Head of caudate nucleus (tissue), 42 donors: Measurements from ENCODE around the gene SKP1.
A peak's percentile ranks its signal among the peaks of the same experiment; 100 is the strongest.

Experiments
- DNase-seq, 42 donors: peaks; one replicate each; pipeline versions ENCODE4 v3.0.0 to v3.0.0-alpha.2; 2020 to 2021; ENCODE audit warnings: mixed read lengths in 7 of 42
- intact Hi-C: fragments of 100-400 bp; cut with DNase I; formaldehyde crosslinking; loops from one replicate; pipeline ENCODE4 v1.15.0; 2022

Gene SKP1

DNA sequence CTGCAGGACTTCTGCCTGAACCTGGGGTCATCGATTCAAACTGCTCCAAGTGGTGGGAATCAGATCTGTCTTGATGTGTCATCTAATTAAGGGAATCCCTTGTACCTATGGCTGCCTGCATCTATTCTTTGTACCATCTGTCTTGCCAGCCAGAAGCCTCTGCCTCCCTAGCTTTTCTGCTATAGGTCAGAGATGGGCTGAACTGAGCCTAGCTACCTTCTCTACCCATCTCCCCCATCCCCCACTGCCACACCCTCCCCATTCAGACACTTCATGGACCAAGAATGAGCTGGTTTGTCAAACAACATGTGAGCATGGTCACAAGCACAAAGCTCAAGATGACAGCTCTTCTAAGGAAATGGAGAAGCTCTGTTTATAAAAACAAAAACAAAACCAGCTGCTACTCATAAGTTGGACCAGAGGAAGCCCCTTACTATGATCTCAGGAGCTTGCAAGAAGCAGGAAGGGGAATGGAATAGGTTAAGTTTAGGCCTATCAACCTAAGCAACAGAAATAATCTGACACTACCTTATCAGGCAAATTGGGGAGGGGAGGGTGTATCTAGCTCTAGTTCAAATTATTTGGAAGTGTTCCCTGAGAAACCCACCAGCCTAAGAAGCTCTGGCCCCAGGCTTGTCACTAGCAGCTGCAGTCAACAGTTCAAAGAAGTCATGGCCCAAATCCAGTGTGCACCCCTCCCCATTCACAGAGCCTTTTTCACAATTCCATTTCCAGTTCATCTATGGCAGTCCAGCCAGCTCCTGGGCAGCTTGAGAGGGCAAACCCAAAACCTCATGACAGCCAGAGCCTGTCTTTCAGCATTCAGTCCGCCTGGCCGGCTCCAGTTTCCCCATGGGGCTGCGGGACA is 29.9 kb downstream of the SKP1 start:
- peak in 12 of 42 donors; percentile 11 to 65 (median 44) for DNase-seq
- intact Hi-C loops, result no loop called here

DNA sequence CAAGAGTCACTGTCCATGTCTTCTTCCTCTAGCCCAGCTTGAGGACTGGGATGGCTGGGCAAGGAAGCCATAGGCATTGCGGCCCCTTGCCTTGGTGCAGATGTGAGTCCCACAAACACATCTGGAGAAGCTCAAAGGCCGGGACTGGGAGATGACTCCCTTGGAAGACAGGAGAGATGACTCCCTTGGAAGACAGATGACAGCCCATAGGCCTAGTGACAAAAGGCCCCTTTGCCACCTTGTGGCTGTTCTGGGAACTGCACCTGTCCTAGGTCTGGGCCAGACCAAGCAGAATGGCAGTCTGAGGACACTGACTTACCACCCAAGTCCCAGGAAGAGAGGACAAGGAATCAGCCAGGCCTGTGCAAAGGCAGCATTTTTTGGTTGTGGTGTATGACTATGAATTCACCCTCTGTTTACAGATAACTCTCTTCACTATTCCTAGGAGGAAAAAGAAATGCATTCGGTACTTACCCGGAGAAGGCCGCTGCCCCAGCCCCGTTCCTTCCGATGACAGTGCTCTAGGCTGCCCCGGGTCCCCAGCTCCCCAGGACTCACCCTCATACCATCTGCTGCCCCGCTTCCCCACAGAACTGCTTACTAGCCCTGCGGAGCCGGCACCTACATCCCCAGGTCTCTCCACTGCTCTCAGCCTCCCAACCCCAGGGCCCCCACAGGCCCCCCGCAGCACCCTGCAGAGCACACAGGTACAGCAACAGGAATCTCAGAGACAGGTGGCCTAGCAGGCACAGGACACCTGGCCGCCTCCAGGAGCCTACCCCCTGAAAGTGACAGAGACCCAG is 30.8 kb downstream of the SKP1 start:
- peak; percentile 45 to 95 (median 87) for DNase-seq
- intact Hi-C loops, result no loop called here

DNA sequence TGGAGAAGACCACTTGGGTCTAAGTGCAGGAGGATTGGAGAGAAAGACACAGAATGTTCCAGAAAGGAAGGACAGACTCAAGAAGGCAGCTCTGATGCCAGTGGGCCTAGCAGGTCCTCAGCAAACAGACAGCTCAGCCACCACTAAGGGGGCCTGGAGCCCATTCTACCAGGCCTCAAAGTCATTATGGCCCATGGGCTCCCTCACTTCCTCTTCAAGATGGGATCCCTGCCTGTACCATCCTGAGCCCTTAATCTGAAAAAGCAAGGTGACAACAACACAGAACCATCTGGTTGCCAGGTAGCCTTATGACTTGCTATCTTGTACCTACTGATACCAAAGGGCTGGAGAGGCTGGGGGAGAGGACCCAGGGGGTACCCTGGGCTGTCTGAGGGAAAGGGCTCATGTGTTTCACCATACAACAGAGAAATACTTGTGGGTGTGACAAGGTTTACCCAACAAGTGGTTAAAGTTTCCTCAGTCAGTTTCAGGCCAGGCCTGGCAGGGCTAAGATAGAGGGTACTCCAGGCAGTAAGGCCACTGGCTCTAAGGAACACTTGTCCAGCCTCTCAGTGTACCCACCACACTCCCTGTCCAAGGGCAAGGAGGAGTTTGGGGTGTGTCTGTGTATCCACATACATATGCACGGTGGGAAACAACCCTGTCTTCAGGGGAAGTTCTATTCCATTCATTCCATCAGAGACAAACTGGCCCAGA is 31.6 kb downstream of the SKP1 start:
- intact Hi-C loops, result no loop called here
- DNase-seq, result peak in 5 of 42 donors; percentile 3 to 32 (median 8)

GRCh38 chr5:134143944-134144941 is 32.5 kb downstream of the SKP1 start:
- peak in 10 of 42 donors; percentile 1 to 28 (median 10) for DNase-seq

GRCh38 chr5:134143431-134143830 is 33.3 kb downstream of the SKP1 start:
- intact Hi-C loops, result loop anchor here (5.0 kb wide), 1 partner anchor 101 kb away; no protein-coding TSS in a partner anchor
- peak in 12 of 42 donors; percentile 1 to 40 (median 8) for DNase-seq

More at GRCh38 chr5:134143944-134144941, 32.5 kb downstream of the SKP1 start:
- intact Hi-C loops, result loop anchor here (5.0 kb wide), 1 partner anchor 102 kb away; no protein-coding TSS in a partner anchor

DNA sequence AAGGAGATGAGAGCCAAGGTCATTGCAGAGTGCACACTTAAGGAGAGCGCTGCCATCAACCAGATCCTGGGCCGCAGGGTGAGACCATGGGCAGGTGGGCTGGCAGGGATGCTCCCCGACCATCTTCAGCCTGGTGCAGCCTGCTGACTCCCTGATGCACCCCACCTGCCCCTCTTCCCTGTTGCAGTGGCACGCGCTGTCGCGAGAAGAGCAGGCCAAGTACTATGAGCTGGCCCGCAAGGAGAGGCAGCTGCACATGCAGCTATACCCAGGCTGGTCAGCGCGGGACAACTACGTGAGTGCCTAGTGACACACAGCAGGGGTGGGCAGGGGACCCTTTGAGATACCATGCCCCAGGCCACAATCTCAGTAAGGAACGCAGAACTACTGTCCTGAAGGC is 33.9 kb downstream of the SKP1 start:
- peak in 18 of 42 donors; percentile 1 to 37 (median 10) for DNase-seq
- intact Hi-C loops, result loop anchor here (5.0 kb wide), 1 partner anchor 101 kb away; no protein-coding TSS in a partner anchor

DNA sequence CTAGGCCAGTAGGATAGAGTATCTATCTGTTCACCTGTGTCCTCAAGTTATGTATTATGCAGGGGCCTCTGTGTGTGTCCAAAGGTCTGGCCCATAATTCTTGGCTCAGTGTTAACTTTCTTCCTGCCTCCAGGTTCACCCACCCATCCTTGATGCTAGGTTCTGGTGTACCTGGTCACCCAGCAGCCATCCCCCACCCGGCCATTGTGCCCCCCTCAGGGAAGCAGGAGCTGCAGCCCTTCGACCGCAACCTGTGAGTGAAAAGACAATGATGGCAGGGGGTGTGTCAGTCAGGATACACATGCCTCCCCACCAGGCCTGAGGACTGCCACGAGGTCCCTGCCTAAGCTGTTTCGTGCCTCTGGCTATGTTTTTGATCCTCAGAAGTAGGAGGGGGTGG is 34.7 kb downstream of the SKP1 start:
- DNase-seq, result peak in 21 of 42 donors; percentile 1 to 38 (median 9)
- intact Hi-C loops, result loop anchor here (5.0 kb wide), 1 partner anchor 100 kb away; no protein-coding TSS in a partner anchor

DNA sequence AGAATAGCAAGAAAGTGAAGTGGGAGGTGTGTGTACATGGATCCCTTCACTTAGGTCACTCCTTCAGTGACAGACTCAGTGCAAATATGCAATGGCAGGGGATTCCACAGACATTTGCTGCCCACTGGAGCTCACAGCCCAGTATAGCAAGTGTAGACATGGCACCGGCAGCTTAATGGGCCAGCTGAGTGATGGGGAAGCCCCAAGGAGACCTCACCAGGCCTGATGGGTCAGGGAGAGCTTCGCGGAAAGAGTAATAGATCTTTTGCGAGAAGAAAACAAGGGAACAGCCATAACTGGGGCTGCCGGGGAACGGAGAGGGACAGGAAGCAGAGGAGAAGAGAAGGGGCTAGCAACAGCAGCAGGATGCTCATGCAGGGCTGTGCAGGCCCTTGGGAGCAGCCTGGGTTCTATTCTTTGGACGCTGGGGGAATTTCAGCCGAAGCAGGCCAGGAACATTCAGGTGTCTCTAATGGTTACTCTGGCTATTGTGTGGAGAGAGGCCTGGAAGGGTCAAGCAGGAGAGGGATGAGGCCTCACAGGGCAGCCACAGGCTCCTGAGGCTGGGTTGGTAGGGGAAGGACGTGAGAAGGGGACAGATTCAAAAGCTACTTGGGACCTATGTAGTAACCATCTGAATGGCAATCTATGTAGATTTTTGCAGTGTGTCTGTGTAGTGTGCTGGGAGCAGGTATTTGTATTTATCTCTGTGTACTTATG is 35.3 kb downstream of the SKP1 start:
- intact Hi-C loops, result loop anchor here (5.0 kb wide), 1 partner anchor 99 kb away; no protein-coding TSS in a partner anchor
- DNase-seq, result peak in 20 of 42 donors; percentile 0 to 36 (median 10)

GRCh38 chr5:134140530-134141201 is 36.1 kb downstream of the SKP1 start:
- intact Hi-C loops, result loop anchor here (5.0 kb wide), 1 partner anchor 98 kb away; no protein-coding TSS in a partner anchor

DNA sequence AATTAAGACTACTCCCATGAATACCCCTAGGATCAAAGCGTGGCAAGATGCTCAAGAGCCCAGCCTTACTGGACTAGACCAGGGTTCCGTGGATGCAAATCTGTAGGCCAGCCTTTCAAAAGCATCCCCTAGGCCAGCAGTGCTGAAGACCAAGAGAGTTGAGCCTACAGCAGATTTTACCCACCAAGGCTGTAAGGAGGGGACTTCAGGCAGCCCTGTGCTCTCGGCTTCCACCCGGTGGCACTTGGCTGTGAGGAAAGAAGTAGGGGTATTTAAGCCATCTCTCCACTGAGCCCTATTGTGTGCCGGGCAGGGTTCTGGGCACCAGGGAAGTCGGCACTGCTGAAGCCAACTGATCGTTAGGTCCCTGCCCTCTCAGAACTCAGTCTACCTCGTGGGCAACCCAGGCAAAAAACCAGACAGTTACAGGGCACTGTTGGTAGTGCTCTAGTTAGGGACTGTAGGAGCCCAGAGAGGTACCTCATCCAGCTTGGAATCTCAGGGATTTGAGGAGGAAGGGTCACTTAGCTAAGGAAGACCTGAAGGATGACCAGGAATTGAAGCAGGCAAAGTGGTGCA is 36.8 kb downstream of the SKP1 start:
- intact Hi-C loops, result loop anchor here (5.0 kb wide), 1 partner anchor 98 kb away; no protein-coding TSS in a partner anchor
- DNase-seq, result peak in 19 of 42 donors; percentile 1 to 39 (median 9)

More at GRCh38 chr5:134140530-134141201, 36.1 kb downstream of the SKP1 start:
- DNase-seq, result peak in 40 of 42 donors; percentile 39 to 85 (median 70)

GRCh38 chr5:134139377-134139851 is 37.3 kb downstream of the SKP1 start:
- intact Hi-C loops, result no loop called here
- DNase-seq, result peak in 24 of 42 donors; percentile 2 to 71 (median 22)

DNA sequence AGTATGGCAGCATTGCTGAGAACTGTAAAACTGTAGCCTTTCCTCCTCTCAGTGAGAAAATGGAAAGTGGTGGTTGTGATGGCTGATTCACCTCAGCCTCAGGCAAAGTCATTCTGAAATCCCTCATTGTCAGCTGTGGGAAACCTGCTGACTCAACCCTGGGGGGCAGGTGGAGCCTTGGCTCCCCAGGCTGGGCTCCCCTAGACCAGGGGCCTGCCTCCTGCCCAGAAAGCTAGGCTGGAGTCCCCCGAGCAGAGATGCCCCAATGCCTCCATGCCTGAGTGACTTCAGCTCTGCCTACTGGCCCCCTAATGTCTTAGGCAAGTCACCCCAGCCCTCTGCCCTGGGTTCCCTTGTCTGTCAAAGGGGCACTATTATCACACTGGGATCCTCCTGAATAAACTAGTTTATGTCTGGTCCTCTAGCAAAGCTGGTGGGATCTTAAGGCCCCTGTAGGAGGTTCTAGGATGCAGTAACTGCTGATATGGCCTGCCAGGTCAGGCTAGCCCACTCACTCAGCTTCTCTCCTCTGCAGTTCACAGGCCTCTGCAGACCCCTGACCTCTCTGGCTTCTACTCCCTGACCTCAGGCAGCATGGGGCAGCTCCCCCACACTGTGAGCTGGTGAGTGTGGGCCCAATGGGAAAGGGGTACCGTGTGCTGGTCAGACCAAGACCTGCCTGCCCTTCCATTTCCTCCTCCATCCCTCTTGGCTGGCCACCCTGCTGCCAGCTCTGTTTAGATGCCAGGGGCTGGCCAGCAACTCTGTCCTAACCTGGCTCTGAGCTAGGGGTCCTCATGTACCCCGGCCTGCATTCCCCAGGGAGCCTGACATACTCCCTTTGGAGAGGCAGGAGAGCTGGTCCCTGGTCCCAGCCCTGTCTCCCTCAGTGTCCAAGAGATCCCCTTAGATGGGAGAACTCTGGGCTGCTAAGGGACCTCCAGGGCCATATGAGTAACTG is 38.1 kb downstream of the SKP1 start:
- intact Hi-C loops, result no loop called here
- peak in 25 of 42 donors; percentile 7 to 64 (median 27) for DNase-seq

GRCh38 chr5:134136771-134137170 is 40.0 kb downstream of the SKP1 start:
- intact Hi-C loops, result no loop called here
- peak in 18 of 42 donors; percentile 0 to 31 (median 8) for DNase-seq

DNA sequence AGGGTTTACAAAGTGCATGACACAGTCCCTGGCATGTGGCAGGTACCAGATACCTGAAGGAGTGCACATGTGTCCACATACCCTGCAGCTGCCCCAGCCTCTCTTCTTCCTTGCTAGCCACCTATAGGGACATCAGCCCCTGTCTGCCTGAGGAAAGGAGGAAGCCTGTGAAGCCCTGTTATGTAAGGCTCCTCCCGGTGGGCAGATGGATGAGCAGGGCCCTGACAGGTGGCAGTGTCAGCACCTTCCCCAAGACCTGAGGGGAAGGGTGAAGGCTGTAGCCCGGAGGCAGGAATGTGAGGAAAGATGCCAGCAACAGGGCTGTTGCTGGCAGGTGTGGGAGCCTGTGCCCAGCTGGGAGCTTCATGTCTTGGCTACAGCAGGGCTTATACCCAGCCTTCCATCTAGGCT is 40.5 kb downstream of the SKP1 start:
- peak in 19 of 42 donors; percentile 1 to 37 (median 13) for DNase-seq
- intact Hi-C loops, result no loop called here
